HG02885 (cell line): Measurements from ENCODE around the gene HACE1.
"Not testable (repeated sequence)": the region's sequence is repeated elsewhere in the genome, so short reads cannot be mapped to it uniquely, and the experiment has no call there.

ENCODE experiments used
- ATAC-seq: cut with Tn5 transposase; IDR thresholded peaks from one replicate; pipeline ENCODE4 v1.9.1; 2021; ENCODE audit warnings: mild to moderate bottlenecking; ENCODE audit not compliant: unreplicated experiment, poor library complexity

The HACE1 gene

DNA sequence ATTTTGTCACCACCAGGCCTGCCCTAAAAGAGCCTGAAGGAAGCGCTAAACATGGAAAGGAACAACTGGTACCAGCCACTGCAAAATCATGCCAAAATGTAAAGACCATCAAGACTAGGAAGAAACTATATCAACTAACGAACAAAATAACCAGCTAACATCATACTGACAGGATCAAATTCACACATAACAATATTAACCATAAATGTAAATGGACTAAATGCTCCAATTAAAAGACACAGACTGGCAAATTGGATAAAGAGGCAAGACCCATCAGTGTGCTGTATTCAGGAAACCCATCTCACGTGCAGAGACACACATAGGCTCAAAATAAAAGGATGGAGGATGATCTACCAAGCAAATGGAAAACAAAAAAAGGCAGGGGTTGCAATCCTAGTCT, 120.6 kb downstream of the HACE1 start:
- not testable (repeated sequence) for ATAC-seq

DNA sequence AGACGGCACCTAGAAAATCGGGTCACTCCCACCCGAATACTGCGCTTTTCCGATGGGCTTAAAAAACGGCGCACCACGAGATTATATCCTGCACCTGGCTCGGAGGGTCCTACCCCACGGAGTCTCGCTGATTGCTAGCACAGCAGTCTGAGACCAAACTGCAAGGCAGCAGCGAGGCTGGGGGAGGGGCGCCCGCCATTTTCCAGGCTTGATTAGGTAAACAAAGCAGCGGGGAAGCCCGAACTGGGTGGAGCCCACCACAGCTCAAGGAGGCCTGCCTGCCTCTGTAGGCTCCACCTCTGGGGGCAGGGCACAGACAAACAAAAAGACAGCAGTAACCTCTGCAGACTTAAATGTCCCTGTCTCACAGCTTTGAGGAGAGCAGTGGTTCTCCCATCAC, 122.2 kb downstream of the HACE1 start:
- ATAC-seq: not testable (repeated sequence)

DNA sequence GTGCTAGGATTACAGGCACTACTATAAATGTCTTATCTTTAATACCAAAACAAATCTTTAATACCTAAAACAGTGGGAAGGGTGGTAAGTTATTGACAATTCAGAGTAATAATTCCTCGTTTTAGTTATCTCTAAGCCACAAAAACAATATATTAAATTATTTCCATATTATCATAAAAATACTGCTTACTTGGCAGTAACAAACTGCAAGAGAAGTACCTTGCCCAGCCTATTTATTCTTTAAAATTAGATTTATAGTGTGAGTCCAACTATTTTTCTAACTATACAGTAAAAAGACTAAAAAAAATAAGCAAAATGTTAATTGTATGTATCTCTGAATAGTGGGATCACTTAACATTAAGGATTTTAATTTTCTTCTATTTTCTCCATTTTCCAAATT, 123.2 kb downstream of the HACE1 start:
- ATAC-seq: no peak

DNA sequence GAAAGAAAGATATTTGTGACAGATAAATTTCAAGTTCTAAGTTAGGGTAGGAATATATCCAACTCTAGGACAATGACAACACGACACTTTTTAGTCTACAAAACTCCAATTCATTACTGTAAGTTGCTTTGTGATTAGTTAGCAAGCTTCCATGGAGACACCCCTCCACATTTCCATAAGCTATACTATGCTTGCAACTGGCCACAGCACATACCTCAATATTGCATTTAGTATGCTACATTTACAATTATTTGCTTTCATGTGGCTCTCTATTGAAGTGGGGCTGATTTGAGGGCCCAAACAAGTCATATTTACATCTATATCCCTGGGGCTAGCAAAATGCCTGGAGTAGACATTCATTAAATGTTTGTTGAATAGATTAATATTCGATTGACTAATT, 129.3 kb downstream of the HACE1 start:
- ATAC-seq: no peak

DNA sequence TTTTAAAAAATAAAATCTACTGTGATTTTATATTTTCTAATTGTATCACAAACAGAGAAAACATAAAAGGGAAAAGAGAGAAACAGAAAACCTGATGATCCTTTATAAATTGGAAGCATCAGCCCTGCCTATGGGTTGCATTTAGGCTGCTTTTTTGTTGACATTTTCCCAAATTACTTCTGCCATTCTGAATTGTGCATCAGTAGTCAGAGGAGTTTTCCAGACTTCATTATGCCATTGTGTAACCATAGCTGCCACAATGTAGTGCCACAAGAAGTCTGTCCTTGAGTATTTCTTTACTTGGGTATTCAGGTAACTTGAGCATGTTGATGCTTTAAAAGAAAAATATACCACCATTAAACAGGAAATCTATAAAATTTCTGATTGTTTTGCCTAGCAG, 130.3 kb downstream of the HACE1 start:
- ATAC-seq: no peak

GRCh38 chr6:104728448-104728847, 131.3 kb downstream of the HACE1 start:
- ATAC-seq: no peak

- ATAC-seq: no peak
Measured at GRCh38 chr6:104718672-104719071, 141.0 kb downstream of the HACE1 start.

GRCh38 chr6:104716858-104717257, 142.9 kb downstream of the HACE1 start:
- ATAC-seq: no peak

- no peak for ATAC-seq
Measured at GRCh38 chr6:104714796-104715195, 144.9 kb downstream of the HACE1 start.

DNA sequence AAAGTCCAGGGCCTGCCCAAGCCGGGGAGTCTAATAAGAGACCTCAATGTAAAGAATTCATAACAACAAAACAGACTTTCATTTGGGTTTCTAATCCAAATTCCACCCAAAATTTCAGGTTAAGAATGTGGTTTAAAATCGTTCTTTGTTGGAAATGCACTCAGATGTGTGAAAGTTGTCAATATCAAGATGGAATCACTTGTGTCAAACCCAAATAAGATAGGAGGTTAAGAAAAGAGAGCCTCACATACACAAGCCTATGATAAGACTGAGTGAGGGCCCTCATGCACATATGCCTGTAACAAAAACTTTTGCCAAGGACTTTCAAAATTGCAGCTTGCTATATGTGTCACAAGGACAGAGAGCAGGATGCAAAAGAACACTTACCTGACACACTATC, 145.7 kb downstream of the HACE1 start:
- ATAC-seq: no peak

DNA sequence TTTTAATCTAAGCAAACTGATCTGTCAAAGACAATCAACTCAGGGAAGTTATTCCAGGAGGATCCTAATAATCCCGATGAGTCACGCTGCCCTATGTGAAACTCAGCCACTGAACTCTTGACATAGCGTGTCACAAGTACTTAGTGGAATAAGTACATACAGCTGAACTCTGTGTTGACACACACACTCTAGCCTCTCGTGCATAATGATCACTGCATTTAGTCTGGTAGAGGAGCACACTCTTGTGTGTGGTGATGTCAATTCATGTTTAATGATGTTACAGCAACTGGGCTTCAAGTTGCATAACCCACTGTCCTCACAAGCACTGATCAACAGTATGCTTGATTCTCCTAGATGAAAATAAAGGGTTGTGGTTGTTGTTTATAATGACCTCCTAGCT, 148.3 kb downstream of the HACE1 start:
- no peak for ATAC-seq

DNA sequence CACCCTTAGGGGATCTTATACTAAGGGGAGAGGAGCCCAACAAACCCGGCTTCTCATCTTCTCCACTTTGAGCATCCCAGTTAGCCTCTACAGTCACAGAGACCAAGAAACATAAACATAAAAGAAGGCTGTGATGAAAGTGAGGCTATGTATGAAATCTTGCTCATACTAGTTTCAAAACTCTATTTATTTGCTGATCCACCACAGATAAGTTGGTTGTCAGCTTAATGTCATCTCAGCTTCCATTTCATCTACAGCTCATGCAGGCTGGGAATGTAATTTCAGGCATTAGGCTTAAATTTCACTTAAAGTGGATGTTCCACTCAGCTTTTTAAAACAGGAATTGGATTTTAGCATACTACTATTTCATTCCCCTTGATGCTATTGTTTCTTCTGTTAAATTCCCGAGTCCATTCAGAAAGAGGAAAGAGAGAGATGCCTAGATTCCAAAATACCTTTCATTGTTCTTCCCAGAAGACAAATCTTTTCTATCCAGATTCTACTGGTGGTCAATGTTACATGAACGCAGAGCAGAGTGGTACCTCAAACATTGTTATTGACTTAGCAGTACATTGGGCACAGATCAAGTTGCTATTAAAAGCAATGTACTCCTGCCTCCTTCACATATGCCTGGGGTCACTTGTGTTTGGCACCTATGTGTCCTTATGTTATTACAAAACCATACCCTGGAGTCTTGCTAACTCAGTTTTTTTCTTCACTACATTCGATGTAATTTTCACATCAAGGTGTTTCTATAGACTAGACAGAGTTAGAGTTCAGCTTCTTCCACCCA, 149.0 kb downstream of the HACE1 start:
- ATAC-seq: no peak

GRCh38 chr6:104705916-104706442, 153.7 kb downstream of the HACE1 start:
- no peak for ATAC-seq

- ATAC-seq: no peak
Measured at GRCh38 chr6:104705095-104705707, 154.5 kb downstream of the HACE1 start.

GRCh38 chr6:104704191-104704590, 155.5 kb downstream of the HACE1 start:
- no peak for ATAC-seq

DNA sequence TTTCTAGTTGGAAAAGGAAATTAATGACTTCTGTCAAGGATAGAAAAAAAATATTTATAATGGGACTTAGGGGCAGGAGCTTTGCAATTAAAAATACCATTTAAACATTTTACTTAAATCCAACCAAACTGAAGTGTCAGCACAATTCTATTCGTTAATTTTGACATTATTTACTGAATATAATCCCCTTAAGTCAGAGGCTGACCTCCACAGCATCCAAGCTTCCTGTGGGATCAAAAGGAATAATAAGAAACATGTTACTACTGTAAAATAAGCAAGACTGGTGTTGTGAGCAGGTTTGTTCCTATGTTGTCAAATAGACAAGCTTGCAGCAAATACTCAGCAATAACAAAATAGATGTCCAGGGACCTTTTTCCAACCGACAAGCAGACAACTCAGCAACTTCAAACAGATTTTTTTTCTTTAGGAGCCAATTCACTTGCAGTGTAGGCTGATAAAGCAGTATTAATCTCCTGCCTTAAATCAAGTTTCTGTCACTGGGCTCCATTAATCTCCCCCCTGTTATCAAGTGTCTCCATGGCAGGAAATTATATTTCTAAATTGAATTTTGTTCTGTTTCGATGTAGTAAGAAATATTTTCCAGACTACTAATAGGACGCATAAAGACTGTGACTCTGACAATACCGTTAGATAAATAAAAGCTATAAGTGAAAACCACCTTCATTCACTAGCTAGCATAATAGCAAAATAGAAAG, 157.4 kb downstream of the HACE1 start:
- ATAC-seq: no peak

DNA sequence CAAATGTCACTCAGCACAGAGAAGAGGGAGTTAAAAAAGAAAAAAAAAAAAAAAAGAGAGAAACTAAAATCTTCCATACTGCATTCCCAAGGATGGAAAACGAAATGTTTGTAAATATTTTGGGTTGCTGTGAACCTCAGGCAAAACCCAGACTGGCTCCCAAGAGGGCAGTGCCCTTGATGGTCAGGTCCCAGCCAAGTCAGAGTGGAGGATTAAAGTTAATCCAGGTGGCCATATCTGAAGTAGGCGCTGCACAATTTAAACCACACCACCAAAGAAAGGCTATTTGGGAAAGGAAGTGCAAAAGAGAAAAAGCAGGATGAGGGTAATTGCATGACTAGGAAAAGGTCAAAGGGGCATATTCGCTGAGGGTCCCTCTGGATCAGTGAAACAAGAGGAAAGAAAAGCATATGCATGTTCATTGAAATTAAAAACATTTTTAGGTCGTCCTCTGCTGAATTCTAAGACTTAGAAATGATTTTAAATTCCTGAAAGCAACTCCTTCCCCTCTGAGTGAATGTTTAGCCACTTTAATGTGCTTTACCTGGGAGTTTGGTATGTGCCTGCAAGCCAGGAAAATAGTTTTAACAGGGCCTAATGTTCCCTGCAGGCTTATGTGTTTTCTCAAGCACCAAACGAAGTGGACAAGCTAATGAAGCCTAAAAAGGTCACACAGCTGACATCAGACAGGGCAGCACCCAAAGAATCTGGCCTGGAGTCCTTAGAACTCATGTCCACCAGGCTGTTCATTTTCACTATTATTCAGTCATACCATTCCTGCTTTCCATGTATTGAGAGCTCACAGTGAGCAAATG, 159.1 kb downstream of the HACE1 start:
- no peak for ATAC-seq

DNA sequence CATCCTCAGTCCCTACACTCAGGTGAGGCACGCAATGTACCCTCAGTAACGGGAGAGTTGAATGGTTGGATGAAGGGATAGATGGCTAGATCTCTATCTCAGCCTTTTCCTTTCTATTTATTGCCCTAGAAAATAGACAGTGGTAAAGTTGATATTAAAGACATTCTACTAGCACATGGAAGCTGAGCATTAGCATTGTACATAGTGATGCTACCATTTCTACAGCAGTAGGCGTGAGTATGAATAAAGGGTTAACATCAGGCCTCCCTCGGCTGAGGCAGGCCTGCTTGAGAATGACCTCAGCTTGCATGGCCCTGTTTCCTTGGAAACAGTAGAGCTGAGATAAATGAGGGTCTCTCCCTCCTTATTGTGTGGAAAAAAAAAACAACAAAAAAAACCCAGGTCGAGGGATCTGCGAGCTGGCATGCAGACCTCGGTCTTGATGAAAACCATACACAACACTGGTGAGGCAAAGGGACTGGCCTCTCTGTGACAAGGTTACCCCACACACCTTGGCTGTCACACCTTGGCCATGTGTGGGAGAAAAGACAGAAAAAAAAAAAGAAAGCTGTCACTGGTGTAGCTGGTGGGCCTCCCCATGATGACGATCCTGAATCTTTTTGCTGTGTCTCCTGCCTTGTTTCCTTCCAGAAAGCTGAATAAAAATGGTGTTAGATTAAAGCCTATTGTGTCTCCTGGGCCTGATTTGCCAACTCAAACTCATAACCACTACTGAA, 160.0 kb downstream of the HACE1 start:
- no peak for ATAC-seq

DNA sequence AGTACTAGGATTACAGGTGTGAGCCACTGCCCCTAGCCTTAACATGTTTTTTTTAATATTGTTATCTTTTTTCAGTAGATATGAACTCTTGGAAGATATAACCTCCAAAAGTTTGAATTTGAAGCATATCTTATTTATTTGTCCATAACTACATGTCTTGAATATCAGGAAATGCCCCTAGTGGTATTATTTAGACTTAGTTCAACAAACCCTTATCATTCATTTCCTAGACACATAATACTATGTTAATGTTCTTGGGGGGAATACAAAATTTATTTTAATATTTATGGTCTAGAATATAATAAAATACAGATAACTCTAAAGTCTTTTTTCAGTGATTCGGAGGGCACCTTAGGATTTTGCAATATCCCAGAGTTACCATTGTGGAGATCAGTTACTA, 160.7 kb downstream of the HACE1 start:
- no peak for ATAC-seq

DNA sequence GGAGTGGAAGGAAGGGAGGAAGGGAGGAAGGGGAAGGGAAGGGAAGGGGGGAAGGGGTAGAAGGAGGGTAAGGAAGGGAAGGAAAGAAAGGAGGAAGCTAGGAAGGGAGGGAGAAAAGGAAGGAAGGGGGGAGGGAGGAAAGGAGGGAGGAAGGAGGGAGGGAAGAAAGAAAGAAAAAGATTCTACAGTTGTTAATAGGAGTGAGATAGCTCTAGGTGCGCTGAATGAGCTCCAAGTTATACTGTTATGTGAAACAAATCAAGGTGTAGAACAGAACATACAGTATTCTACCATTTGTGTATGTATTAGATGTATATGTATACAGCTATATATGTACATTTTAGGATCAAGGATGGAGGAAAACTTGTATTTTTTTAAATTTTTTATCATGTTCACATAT, 167.7 kb downstream of the HACE1 start:
- ATAC-seq: no peak
